Measurements from ENCODE around the gene IL4I1. TPM values are rescaled to one million over a fixed set of nuclear protein-coding genes. Genes with fewer than 3 reads are reported as not detected.

IL4I1 gene
- total RNA-seq, 4 donors from 2014 or later, result 0.63 to 3.0 (median 1.7) TPM; not detected in 1

DNA sequence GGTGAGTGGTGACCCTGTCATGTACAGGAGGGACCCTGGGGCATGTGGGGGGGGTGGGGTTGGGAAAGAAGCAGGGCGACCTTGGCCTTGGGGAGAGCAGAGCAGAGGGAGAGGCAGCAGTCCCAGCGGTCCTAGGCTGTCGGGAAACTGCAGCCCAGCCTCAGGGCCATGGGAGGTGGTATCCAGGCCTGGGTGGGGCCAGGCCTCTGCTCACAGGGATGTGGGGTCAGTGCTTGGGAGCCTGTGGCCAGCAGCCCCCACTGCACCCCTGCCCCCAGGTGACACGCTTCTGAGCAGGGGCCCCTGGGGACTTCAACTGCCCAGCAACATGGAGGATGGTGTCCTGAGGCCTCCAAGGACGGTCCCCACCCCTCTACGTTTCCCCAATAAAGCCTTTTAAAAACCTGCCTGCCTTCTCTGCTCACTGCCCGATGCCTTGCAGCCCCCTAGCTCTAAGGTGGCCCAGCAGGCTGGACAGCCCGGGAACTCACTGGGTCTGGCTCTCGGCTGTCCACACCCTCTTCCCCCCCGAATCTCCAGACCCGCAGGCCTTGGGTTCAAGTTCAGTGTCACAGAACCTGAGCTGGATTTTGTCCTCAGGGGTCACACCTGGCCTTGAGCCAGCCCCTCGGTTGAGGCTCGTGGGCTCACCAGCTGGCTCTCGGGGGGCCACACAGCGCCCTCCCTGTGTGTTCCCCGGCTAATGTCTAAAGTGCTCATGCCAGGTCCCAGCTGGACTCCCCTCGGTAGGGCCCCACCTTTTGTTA lies 36.2 kb downstream of the IL4I1 start:
- TF ChIP-seq POLR2A (IDR thresholded peaks at IDR 0.05), result no peak

GRCh38 chr19:49859682-49860335 lies 36.9 kb downstream of the IL4I1 start:
- H3K36me3 ChIP-seq, result peaks cover 0 to 97% (median 4%) of the 10 kb centered on the region in 3 donors

More for the DNA sequence above, 36.2 kb downstream of the IL4I1 start:
- Histone ChIP-seq H3K4me3 (peak overlapping the region in 1 of 4 donors; percentile 32), H3K36me3 (peaks cover 0 to 90% (median 4%) of the 10 kb centered on the region in 3 donors), H3K27ac (peak overlapping the region; percentile 76 to 86 (median 81)), H3K4me1 (peaks cover 0 to 75% (median 15%) of the 10 kb centered on the region in 4 donors), H3K9me3 (no peaks in the 10 kb centered on the region), H3K27me3 (no peaks in the 10 kb centered on the region)
- DNase-seq (ENCODE audit: low spot score in 2 of 2), result peak in 1 of 2 donors; percentile 13
- whole genome bisulfite sequencing, 2 donors, result 57 to 60% methylated on average over 14 to 16 of the region's 17 CpGs

GRCh38 chr19:49858088-49858985 lies 38.4 kb downstream of the IL4I1 start:
- DNase-seq (ENCODE audit: low spot score in 2 of 2), result peak in 1 of 2 donors; percentile 14
- peak overlapping the region; percentile 18 to 86 (median 70) for H3K27ac ChIP-seq

More at GRCh38 chr19:49859682-49860335, 36.9 kb downstream of the IL4I1 start:
- peaks cover 0 to 74% (median 11%) of the 10 kb centered on the region in 4 donors for H3K4me1 ChIP-seq
- H3K27me3 ChIP-seq, result no peaks in the 10 kb centered on the region
- no peak for DNase-seq (ENCODE audit: low spot score in 2 of 2)
- no peak overlapping the region for H3K4me3 ChIP-seq
- TF ChIP-seq POLR2A (IDR thresholded peaks at IDR 0.05) (no peak), EP300 (IDR thresholded peaks at IDR 0.05) (no peak), CTCF (IDR thresholded peaks at IDR 0.05) (no peak)
- H3K27ac ChIP-seq, result peak overlapping the region in 3 of 4 donors; percentile 77 to 86 (median 85)
- H3K9me3 ChIP-seq, result no peaks in the 10 kb centered on the region
- WGBS, 2 donors, result 76 to 79% methylated on average over 20 to 22 of the region's 22 CpGs

DNA sequence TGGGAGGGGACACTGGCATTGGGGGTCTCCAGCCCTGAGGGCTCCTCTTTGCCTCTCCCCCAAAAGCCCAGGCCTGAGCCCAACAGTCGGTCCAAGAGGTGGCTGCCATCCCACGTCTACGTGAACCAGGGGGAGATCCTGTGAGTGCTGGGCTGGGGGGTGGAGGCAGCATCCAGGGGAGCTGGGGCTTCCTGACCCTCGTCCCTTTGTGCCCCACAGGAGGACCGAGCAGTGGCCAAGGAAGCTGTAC lies 38.9 kb downstream of the IL4I1 start:
- Histone ChIP-seq H3K27ac (peak overlapping the region in 3 of 4 donors; percentile 56 to 86 (median 85)), H3K4me1 (peaks cover 0 to 83% (median 19%) of the 10 kb centered on the region in 4 donors), H3K27me3 (no peaks in the 10 kb centered on the region), H3K9me3 (no peaks in the 10 kb centered on the region), H3K36me3 (peaks cover 0 to 86% (median 4%) of the 10 kb centered on the region in 3 donors), H3K4me3 (no peak overlapping the region)
- DNase-seq (ENCODE audit: low spot score in 2 of 2), result peak in 1 of 2 donors; percentile 13
- WGBS, 2 donors, result 81 to 95% methylated on average over 4 to 5 of the region's 5 CpGs
- no peak for TF ChIP-seq EP300 (IDR thresholded peaks at IDR 0.05)

More at GRCh38 chr19:49858088-49858985, 38.4 kb downstream of the IL4I1 start:
- Histone ChIP-seq H3K36me3 (peaks cover 0 to 92% (median 4%) of the 10 kb centered on the region in 3 donors), H3K9me3 (no peaks in the 10 kb centered on the region), H3K4me3 (no peak overlapping the region), H3K4me1 (peaks cover 0 to 81% (median 14%) of the 10 kb centered on the region in 4 donors), H3K27me3 (no peaks in the 10 kb centered on the region)
- TF ChIP-seq EP300 (IDR thresholded peaks at IDR 0.05) (peak in 1 of 2 donors; percentile 50), POLR2A (IDR thresholded peaks at IDR 0.05) (no peak), CTCF (IDR thresholded peaks at IDR 0.05) (no peak)
- WGBS, 2 donors, result 69 to 72% methylated on average over 28 to 31 of the region's 37 CpGs

- Histone ChIP-seq H3K4me1 (peaks cover 0 to 83% (median 24%) of the 10 kb centered on the region in 4 donors), H3K9me3 (no peaks in the 10 kb centered on the region), H3K36me3 (peaks cover 0 to 81% (median 4%) of the 10 kb centered on the region in 3 donors), H3K27ac (peak overlapping the region in 2 of 4 donors; percentile 85 to 86), H3K27me3 (no peaks in the 10 kb centered on the region), H3K4me3 (no peak overlapping the region)
- no peak for TF ChIP-seq POLR2A (IDR thresholded peaks at IDR 0.05)
- no peak for TF ChIP-seq EP300 (IDR thresholded peaks at IDR 0.05)
- 89 to 92% methylated on average over 25 of the region's 26 CpGs for WGBS, 2 donors
- DNase-seq (ENCODE audit: low spot score in 2 of 2), result no peak
Measured at GRCh38 chr19:49857061-49857837, 39.4 kb downstream of the IL4I1 start.
